K562 (cell line): ENCODE measurements around the gene LLCFC1. TPM values are rescaled to one million over a fixed set of nuclear protein-coding genes. Genes with fewer than 3 reads are reported as not detected.

ENCODE experiments used
- ATAC-seq: fragments of 200-7000 bp; cut with Tn5 transposase; 3 replicates; pipeline ENCODE4 v1.9.1; 2020; ENCODE audit warnings: moderate library complexity
- BruUV-seq: library from RNA; stranded (reverse); fragments of 400-500 nt; replicated peaks from 2 replicates; lab custom pipeline; 2021; lab: Mats Ljungman, UMichigan
- CTCF ChIA-PET: fragments of 300-600 bp; formaldehyde crosslinking; extraction: SDS; loops from one replicate; lab custom pipeline; 2021; ENCODE audit warnings: low intra/inter-chr PET ratio; lab: Yijun Ruan, JAX
- POLR2A ChIA-PET: fragments of 300-600, 350-650 bp; sonication (Branson Sonifier 250); formaldehyde crosslinking; extraction: SDS; loops from one replicate; lab custom pipeline; 2021; ENCODE audit warnings: antibody characterized with exemption, inconsistent platforms; lab: Yijun Ruan, JAX
- DNase-seq, 4 experiments: peaks; one replicate each; pipeline versions ENCODE4 v3.0.0 to v3.0.0-alpha.2; 2011 to 2018; ENCODE audit warnings: low spot score in 3 of 4, mixed read lengths in 3 of 4; ENCODE audit errors: extremely low read depth in 1 of 4
- FAIRE-seq: peaks from 2 replicates; lab custom pipeline; 2011; peaks lifted over from hg19 to GRCh38; lab: Jason Lieb, UNC
- H2AFZ ChIP-seq: 2 replicates; pipeline ENCODE4 v1.6.0; 2011; ENCODE audit warnings: low read depth, low read length, control low read depth, inconsistent platforms
- H3K27ac ChIP-seq: fragments of 200-600 bp; 3 replicates; pipeline ENCODE4 v1.8.0; 2011; ENCODE audit warnings: low read depth, mild to moderate bottlenecking, control low read depth, inconsistent platforms, low read length, moderate library complexity, mixed read lengths; ENCODE audit errors: extremely low read depth
- H3K27me3 ChIP-seq, 2 experiments: fragments of 300-600 bp in 1 of 2; 2 replicates in 1 of 2; 3 replicates in 1 of 2; pipeline versions ENCODE4 v1.6.0 to v1.8.0; 2011; ENCODE audit warnings: inconsistent platforms in 2 of 2, low read length in 2 of 2, mild to moderate bottlenecking in 1 of 2, mixed read lengths in 1 of 2, moderate library complexity in 1 of 2; ENCODE audit not compliant: control insufficient read depth in 2 of 2, insufficient read depth in 2 of 2
- H3K36me3 ChIP-seq: fragments of 300-600 bp; 3 replicates; pipeline ENCODE4 v1.8.0; 2011; ENCODE audit warnings: mild to moderate bottlenecking, low read length, inconsistent platforms; ENCODE audit not compliant: control insufficient read depth, insufficient read depth
- H3K4me1 ChIP-seq, 2 experiments: fragments of 200-600 bp in 1 of 2; replicated peaks in 1 of 2; 2 replicates in 1 of 2; 3 replicates in 1 of 2; pipeline versions ENCODE4 v1.5.1 to v1.8.0; 2011; ENCODE audit warnings: inconsistent platforms in 2 of 2, low read length in 2 of 2, mild to moderate bottlenecking in 1 of 2, mixed read lengths in 1 of 2, moderate library complexity in 1 of 2; ENCODE audit not compliant: control insufficient read depth in 2 of 2, insufficient read depth in 2 of 2
- H3K4me2 ChIP-seq: 2 replicates; pipeline ENCODE4 v1.6.1; 2011; ENCODE audit warnings: low read length, control low read depth, inconsistent platforms, mixed read lengths; ENCODE audit not compliant: insufficient read depth
- H3K4me3 ChIP-seq: fragments of 200-600 bp; sonication (generic), shearing (Covaris generic); 2 replicates; pipeline ENCODE4 v1.5.1; 2016; ENCODE audit warnings: control low read depth, inconsistent platforms
- H3K79me2 ChIP-seq: fragments of 200-600 bp; 3 replicates; pipeline ENCODE4 v1.8.0; 2011; ENCODE audit warnings: low read length, inconsistent platforms; ENCODE audit not compliant: control insufficient read depth, insufficient read depth
- H3K9ac ChIP-seq, 2 experiments: 2 replicates each; pipeline versions ENCODE4 v1.6.0 to v1.6.1; 2011; ENCODE audit warnings: low read depth in 2 of 2, low read length in 2 of 2, control low read depth in 1 of 2, inconsistent platforms in 1 of 2, mild to moderate bottlenecking in 1 of 2, mixed read lengths in 1 of 2; ENCODE audit not compliant: insufficient read depth in 1 of 2
- H3K9me1 ChIP-seq: one replicate; pipeline ENCODE4 v1.6.0; 2011; ENCODE audit warnings: inconsistent platforms, mild to moderate bottlenecking, low read length, moderate library complexity; ENCODE audit not compliant: control insufficient read depth, insufficient read depth
- H3K9me3 ChIP-seq: replicated peaks from 2 replicates; pipeline ENCODE4 v1.5.1; 2011; ENCODE audit warnings: low read depth, low read length, inconsistent platforms; ENCODE audit not compliant: control insufficient read depth, insufficient read depth
- H4K20me1 ChIP-seq: replicated peaks from 2 replicates; pipeline ENCODE4 v1.6.1; 2011; ENCODE audit warnings: low read length, inconsistent platforms, mixed read lengths; ENCODE audit not compliant: control insufficient read depth, insufficient read depth
- EP300 ChIP-seq: IDR thresholded peaks from 2 replicates; pipeline ENCODE4 v1.6.1; 2012; ENCODE audit warnings: low read length, improper control_type of control experiment
- FOXJ2 ChIP-seq: fragments of 200-800 bp; sonication (Bioruptor generic); IDR thresholded peaks from 2 replicates; pipeline ENCODE4 v1.6.1; 2016; ENCODE audit warnings: missing genetic modification characterization, missing compliant biosample characterization
- JUNB ChIP-seq: fragments of 450-650 bp; formaldehyde crosslinking; conservative IDR thresholded peaks from 2 replicates; pipeline ENCODE4 v1.4.0; 2020; ENCODE audit warnings: mild to moderate bottlenecking
- KLF13 ChIP-seq: fragments of 450-650 bp; IDR thresholded peaks from 2 replicates; pipeline ENCODE4 v1.6.1; 2016; ENCODE audit warnings: missing genetic modification characterization, low read depth, mild to moderate bottlenecking, missing compliant biosample characterization, moderate library complexity, borderline replicate concordance
- L3MBTL2 ChIP-seq: fragments of 450-650 bp; IDR thresholded peaks from 2 replicates; pipeline ENCODE4 v1.6.1; 2016; ENCODE audit warnings: mild to moderate bottlenecking, moderate library complexity
- MAFK ChIP-seq: IDR thresholded peaks from 2 replicates; pipeline ENCODE4 v1.6.1; 2011; ENCODE audit warnings: low read length, improper control_type of control experiment
- MEIS2 ChIP-seq: fragments of 450-650 bp; IDR thresholded peaks from 2 replicates; pipeline ENCODE4 v1.6.1; 2014; ENCODE audit warnings: mild to moderate bottlenecking; ENCODE audit not compliant: partially characterized antibody
- POLR2B ChIP-seq: fragments of 450-650 bp; IDR thresholded peaks from 2 replicates; pipeline ENCODE4 v1.6.1; 2018; ENCODE audit warnings: low read depth; ENCODE audit not compliant: partially characterized antibody
- SIN3A ChIP-seq, 2 experiments: fragments of 150-350 bp in 1 of 2; IDR thresholded peaks; 2 replicates each; pipeline ENCODE4 v1.6.1; 2011 to 2016; ENCODE audit warnings: borderline replicate concordance in 2 of 2, low read depth in 2 of 2, low read length in 2 of 2, mild to moderate bottlenecking in 2 of 2, moderate library complexity in 2 of 2; ENCODE audit not compliant: control insufficient read depth in 1 of 2
- TBP ChIP-seq: optimal IDR thresholded peaks from 2 replicates; pipeline ENCODE3; 2011; ENCODE audit warnings: low read depth, low read length, improper control_type of control experiment
- YY1 ChIP-seq, 3 experiments: IDR thresholded peaks; 2 replicates each; pipeline ENCODE4 v1.6.1; 2011; ENCODE audit warnings: low read length in 2 of 3, mild to moderate bottlenecking in 2 of 3, moderate library complexity in 2 of 3, borderline replicate concordance in 1 of 3, control low read depth in 1 of 3, low read depth in 1 of 3; ENCODE audit not compliant: insufficient read depth in 3 of 3, insufficient replicate concordance in 2 of 3, control insufficient read depth in 1 of 3, insufficient read length in 1 of 3; ENCODE audit errors: extremely low read depth in 1 of 3
- ZNF12 ChIP-seq: sonication (generic); formaldehyde crosslinking; IDR thresholded peaks from 2 replicates; pipeline ENCODE4 v1.4.0; 2020; ENCODE audit warnings: mild to moderate bottlenecking, missing genetic modification reagents
- ZNF699 ChIP-seq: fragments of 250-450 bp; sonication (Bioruptor Pico); IDR thresholded peaks from 2 replicates; pipeline ENCODE4 v1.8.0; 2021; ENCODE audit warnings: mild to moderate bottlenecking, moderate library complexity; ENCODE audit not compliant: insufficient replicate concordance
- WGBS: fragments of 100-300 bp; shearing (Covaris generic); methylation state at CpG from one replicate; pipeline ENCODE4 v1.1.6; 2016; ENCODE audit warnings: low coverage, mixed read lengths; ENCODE audit not compliant: insufficient coverage; ENCODE audit errors: missing lambda C conversion rate; 5-methylcytosine and 5-hydroxymethylcytosine counted together
- in situ Hi-C: fragments of 300-500 bp; cut with MboI; formaldehyde crosslinking; loops from 4 replicates; pipeline ENCODE4 v1.15.0; 2018; ENCODE audit warnings: inconsistent platforms, mixed read lengths
- intact Hi-C: fragments of 100-400 bp; cut with micrococcal nuclease; formaldehyde crosslinking; loops from 2 replicates; pipeline ENCODE4 v1.14.2; 2022
- polyA plus RNA-seq, 8 experiments: library from polyadenylated mRNA; depleted of rRNA in 4 of 8; stranded (reverse) in 5 of 8; unstranded in 3 of 8; fragments of >200 nt; fragmentation: Nextera tagmentation in 2 of 8; fragmentation: Illumina TruSeq in 1 of 8; extraction: Ambion mirVana in 2 of 8; extraction: Trizol in 1 of 8; gene quantifications; 2 replicates each; pipeline versions ENCODE4 v1.2.1 to v1.2.3, GENCODE V29; 2011 to 2014; ENCODE audit warnings: inconsistent platforms in 1 of 8, missing spikeins in 1 of 8
- total RNA-seq, 7 experiments: library from RNA; depleted of rRNA in 6 of 7; stranded (reverse); fragments of >200 nt in 6 of 7; fragmentation: Illumina TruSeq in 2 of 7; extraction: Trizol in 2 of 7; gene quantifications; 2 replicates each; pipeline versions ENCODE4 v1.2.1 to v1.2.3, GENCODE V29; 2011 to 2021; ENCODE audit warnings: low replicate concordance in 1 of 7
- TF ChIP-seq, protein P1 (sequence below): fragments of 250-450 bp; sonication (Bioruptor Pico); IDR thresholded peaks from 2 replicates; pipeline ENCODE4 v1.5.0; 2021; ENCODE audit warnings: mild to moderate bottlenecking, moderate library complexity
- TF ChIP-seq, protein P2 (sequence below), 2 experiments: fragments of 200-800 bp in 1 of 2; sonication (Bioruptor generic) in 1 of 2; sonication (generic) in 1 of 2; formaldehyde crosslinking in 1 of 2; IDR thresholded peaks in 1 of 2; conservative IDR thresholded peaks in 1 of 2; 2 replicates each; pipeline versions ENCODE4 v1.5.0 to v1.6.1; 2016 to 2020; ENCODE audit warnings: missing compliant biosample characterization in 1 of 2, missing genetic modification characterization in 1 of 2, missing genetic modification reagents in 1 of 2
- TF ChIP-seq, protein P3 (sequence below): fragments of 250-450 bp; sonication (Bioruptor Pico); IDR thresholded peaks from 2 replicates; pipeline ENCODE4 v1.5.1; 2021; ENCODE audit warnings: mild to moderate bottlenecking

The LLCFC1 gene
- total and polyA plus RNA-seq, 9 of the 15 experiments (the other 6 are each of a cell fraction or from before 2014, with no cell fraction given) = not detected

DNA sequence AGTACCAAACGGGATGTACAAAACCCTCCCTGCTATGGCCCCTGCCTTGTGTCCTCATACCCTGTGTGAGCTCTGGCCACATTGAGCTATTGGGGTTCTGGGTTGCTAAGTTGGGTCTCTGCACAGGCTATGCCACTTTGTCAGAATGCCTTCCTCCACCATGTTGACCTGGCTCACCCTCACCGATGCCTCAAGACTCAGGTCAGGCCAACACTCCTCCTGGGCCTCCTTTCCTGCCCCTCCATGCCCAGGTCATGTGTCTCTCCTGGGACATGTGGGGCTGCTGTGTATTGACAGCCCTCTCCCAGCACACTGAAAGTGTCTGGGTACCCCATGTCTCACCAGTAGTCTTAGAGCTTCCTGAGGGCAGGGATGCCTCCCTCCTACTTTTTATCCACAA is 20.4 kb upstream of the LLCFC1 start:
- Histone ChIP-seq H3K4me3 (no peak overlapping the region), H3K36me3 (no peaks in the 10 kb centered on the region), H3K27me3 (peaks cover 13 to 42% of the 10 kb centered on the region in 2 experiments; a peak in 4 of 5 replicates), H3K4me2 (no peak overlapping the region), H3K9me1 (no peaks in the 10 kb centered on the region), H2AFZ (no peak overlapping the region), H3K4me1 (no peaks in the 10 kb centered on the region), H3K9me3 (no peaks in the 10 kb centered on the region), H3K27ac (no peak overlapping the region), H3K9ac (no peak overlapping the region), H4K20me1 (no peaks in the 10 kb centered on the region), H3K79me2 (no peaks in the 10 kb centered on the region)
- no TSS peak for BruUV-seq
- DNase-seq (no peak), FAIRE-seq (no peak), ATAC-seq (no peak)
- intact Hi-C loops = no loop called here
- in situ Hi-C loops = no loop called here
- POLR2A ChIA-PET = interaction anchor here (0.8 kb wide), 1 partner anchor 406 kb away, joined by 3 read pairs; no protein-coding TSS in a partner anchor
- WGBS = 0% methylated on average over 2 of the region's 2 CpGs
- CTCF ChIA-PET = no interaction called here
- TF ChIP-seq FOXJ2 (tag) (no peak), L3MBTL2 (no peak), MEIS2 (no peak), POLR2B (no peak), EP300 (no peak), ZNF12 (CRISPR knock-in tag) (no peak), YY1 (IDR thresholded peaks at IDR 0.05; ENCODE audit: borderline replicate concordance in 1 of 3, control insufficient read depth in 1 of 3, extremely low read depth in 1 of 3, insufficient read depth in 3 of 3, insufficient read length in 1 of 3, insufficient replicate concordance in 2 of 3, low read depth in 1 of 3, low read length in 2 of 3) (no peak), SIN3A (IDR thresholded peaks at IDR 0.05; ENCODE audit: borderline replicate concordance in 2 of 2, control insufficient read depth in 1 of 2, low read depth in 2 of 2, low read length in 2 of 2) (no peak), JUNB (CRISPR knock-in tag) (no peak), MAFK (no peak), ZNF699 (CRISPR knock-in tag) (no peak), KLF13 (no peak), TBP (no peak)
- TF ChIP-seq, protein P1, sequence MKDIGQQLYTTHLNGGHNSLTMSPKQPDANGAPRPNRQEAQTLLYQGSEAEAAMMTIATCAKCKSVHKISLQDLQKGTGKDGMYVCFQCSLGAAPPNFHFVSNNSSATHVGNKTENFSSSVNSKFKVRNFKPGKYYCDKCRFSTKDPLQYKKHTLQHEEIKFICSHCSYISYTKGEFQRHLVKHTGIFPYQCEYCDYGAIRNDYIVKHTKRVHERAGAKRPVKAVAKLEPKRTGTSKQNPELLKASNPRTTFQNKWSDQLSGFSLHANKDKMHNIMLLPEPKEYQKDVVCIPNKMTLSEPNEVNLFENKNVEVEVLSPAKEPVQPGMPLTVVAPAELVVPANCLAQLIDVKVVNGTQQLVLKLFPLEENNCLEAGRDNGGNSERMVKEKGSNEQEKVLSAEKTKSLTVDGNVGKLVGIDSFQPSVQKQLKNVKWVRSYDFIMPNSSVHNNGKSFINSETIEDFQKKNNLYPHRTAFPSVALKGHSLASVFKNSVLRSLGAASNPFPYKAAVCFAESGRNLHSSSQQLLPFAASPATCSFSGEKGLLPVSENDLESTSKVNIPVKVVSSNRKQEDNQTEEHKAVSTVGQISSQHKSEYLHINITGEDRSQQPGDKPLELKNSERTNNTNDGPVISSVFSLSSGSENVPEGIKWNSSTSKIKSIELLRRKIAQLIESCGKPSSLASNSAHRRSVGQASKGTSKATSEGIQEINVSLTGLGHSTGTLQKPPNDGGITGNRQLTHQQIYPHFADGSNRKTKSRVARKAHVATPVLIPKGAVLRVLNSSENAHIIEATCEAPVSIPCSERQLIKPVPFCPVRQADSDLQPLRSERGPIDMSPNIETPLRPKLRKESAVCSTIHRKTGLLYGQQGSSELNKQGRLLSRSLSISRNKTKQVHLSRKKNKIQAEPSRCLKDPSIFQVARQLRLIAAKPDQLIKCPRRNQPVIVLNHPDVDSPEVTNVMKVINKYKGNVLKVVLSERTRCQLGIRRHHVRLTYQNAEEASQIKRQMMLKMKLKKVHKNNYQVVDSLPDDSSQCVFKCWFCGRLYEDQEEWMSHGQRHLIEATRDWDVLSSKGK (CRISPR knock-in tag) = no peak
- TF ChIP-seq, protein P2, sequence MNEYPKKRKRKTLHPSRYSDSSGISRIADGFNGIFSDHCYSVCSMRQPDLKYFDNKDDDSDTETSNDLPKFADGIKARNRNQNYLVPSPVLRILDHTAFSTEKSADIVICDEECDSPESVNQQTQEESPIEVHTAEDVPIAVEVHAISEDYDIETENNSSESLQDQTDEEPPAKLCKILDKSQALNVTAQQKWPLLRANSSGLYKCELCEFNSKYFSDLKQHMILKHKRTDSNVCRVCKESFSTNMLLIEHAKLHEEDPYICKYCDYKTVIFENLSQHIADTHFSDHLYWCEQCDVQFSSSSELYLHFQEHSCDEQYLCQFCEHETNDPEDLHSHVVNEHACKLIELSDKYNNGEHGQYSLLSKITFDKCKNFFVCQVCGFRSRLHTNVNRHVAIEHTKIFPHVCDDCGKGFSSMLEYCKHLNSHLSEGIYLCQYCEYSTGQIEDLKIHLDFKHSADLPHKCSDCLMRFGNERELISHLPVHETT (CRISPR knock-in tag; conservative IDR thresholded peaks at IDR 0.05 in 1 of 2, IDR thresholded peaks at IDR 0.05 in 1 of 2) = no peak
- TF ChIP-seq, protein P3, sequence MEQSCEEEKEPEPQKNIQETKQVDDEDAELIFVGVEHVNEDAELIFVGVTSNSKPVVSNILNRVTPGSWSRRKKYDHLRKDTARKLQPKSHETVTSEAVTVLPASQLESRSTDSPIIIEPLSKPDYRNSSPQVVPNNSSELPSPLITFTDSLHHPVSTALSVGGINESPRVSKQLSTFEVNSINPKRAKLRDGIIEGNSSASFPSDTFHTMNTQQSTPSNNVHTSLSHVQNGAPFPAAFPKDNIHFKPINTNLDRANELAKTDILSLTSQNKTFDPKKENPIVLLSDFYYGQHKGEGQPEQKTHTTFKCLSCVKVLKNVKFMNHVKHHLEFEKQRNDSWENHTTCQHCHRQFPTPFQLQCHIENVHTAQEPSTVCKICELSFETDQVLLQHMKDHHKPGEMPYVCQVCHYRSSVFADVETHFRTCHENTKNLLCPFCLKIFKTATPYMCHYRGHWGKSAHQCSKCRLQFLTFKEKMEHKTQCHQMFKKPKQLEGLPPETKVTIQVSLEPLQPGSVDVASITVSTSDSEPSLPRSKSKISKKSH (CRISPR knock-in tag) = no peak
